K562 (cell line): ENCODE measurements around the gene NDUFB10. TPM values are rescaled to one million over a fixed set of nuclear protein-coding genes. Genes with fewer than 3 reads are reported as not detected.

Experiments
- ASH1L ChIP-seq: fragments of 450-650 bp; IDR thresholded peaks from 2 replicates; pipeline ENCODE4 v1.6.1; 2018; ENCODE audit warnings: borderline replicate concordance, mild to moderate bottlenecking, low read depth; ENCODE audit not compliant: partially characterized antibody
- CREB1 ChIP-seq, 2 experiments: sonication (generic) in 1 of 2; formaldehyde crosslinking in 1 of 2; IDR thresholded peaks; 2 replicates each; pipeline versions ENCODE4 v1.6.1 to v1.8.0; 2012 to 2022; ENCODE audit warnings: inconsistent platforms in 1 of 2, mild to moderate bottlenecking in 1 of 2, missing genetic modification reagents in 1 of 2, moderate library complexity in 1 of 2
- ELF4 ChIP-seq: fragments of 450-650 bp; formaldehyde crosslinking; IDR thresholded peaks from 2 replicates; pipeline ENCODE4 v1.4.0; 2022; ENCODE audit warnings: missing genetic modification characterization
- FOXM1 ChIP-seq, 2 experiments: fragments of 450-650 bp in 1 of 2; sonication (generic) in 1 of 2; formaldehyde crosslinking in 1 of 2; IDR thresholded peaks; 2 replicates each; pipeline versions ENCODE4 v1.6.1 to v1.9.0; 2017 to 2022; ENCODE audit warnings: low read depth in 2 of 2, mild to moderate bottlenecking in 2 of 2, missing genetic modification reagents in 1 of 2, moderate library complexity in 1 of 2
- FOXP1 ChIP-seq: sonication (generic); formaldehyde crosslinking; IDR thresholded peaks from 2 replicates; pipeline ENCODE4 v1.8.0; 2022; ENCODE audit warnings: mild to moderate bottlenecking, missing genetic modification reagents
- GTF2A2 ChIP-seq: IDR thresholded peaks from 2 replicates; pipeline ENCODE4 v1.6.1; 2016; ENCODE audit warnings: mild to moderate bottlenecking, missing genetic modification characterization, missing compliant biosample characterization
- KDM5B ChIP-seq: fragments of 200-600 bp; sonication (generic); IDR thresholded peaks from 2 replicates; pipeline ENCODE4 v1.6.1; 2012; ENCODE audit warnings: low read depth, mild to moderate bottlenecking, moderate library complexity, low read length, control low read depth, inconsistent platforms; ENCODE audit not compliant: insufficient replicate concordance
- KLF13 ChIP-seq: fragments of 450-650 bp; IDR thresholded peaks from 2 replicates; pipeline ENCODE4 v1.6.1; 2016; ENCODE audit warnings: missing genetic modification characterization, low read depth, mild to moderate bottlenecking, missing compliant biosample characterization, moderate library complexity, borderline replicate concordance
- MTA2 ChIP-seq: fragments of 450-650 bp; IDR thresholded peaks from 2 replicates; pipeline ENCODE4 v1.6.1; 2016; ENCODE audit warnings: low read depth
- NKRF ChIP-seq: fragments of 450-650 bp; IDR thresholded peaks from 2 replicates; pipeline ENCODE4 v1.6.1; 2016; ENCODE audit warnings: borderline replicate concordance
- PBX2 ChIP-seq, 2 experiments: IDR thresholded peaks in 1 of 2; conservative IDR thresholded peaks in 1 of 2; 2 replicates each; pipeline ENCODE4 v1.6.1; 2016; ENCODE audit warnings: low read depth in 2 of 2, mild to moderate bottlenecking in 1 of 2, missing compliant biosample characterization in 1 of 2, missing genetic modification characterization in 1 of 2, moderate library complexity in 1 of 2
- PYGO2 ChIP-seq: fragments of 450-650 bp; IDR thresholded peaks from 2 replicates; pipeline ENCODE4 v1.6.1; 2016; ENCODE audit warnings: mild to moderate bottlenecking, missing genetic modification characterization, moderate library complexity, missing compliant biosample characterization
- SIX5 ChIP-seq, 2 experiments: IDR thresholded peaks; 2 replicates each; pipeline ENCODE4 v1.6.1; 2011; ENCODE audit warnings: low read length in 2 of 2, borderline replicate concordance in 1 of 2, low read depth in 1 of 2, mild to moderate bottlenecking in 1 of 2, moderate library complexity in 1 of 2; ENCODE audit not compliant: insufficient read depth in 1 of 2
- SMAD1 ChIP-seq: fragments of 150-350 bp; IDR thresholded peaks from 2 replicates; pipeline ENCODE4 v1.6.1; 2014; ENCODE audit warnings: low read length, low read depth; ENCODE audit not compliant: partially characterized antibody
- TBL1XR1 ChIP-seq, 2 experiments: IDR thresholded peaks; 2 replicates each; pipeline ENCODE4 v1.6.1; 2012; ENCODE audit warnings: improper control_type of control experiment in 2 of 2, low read length in 2 of 2, mild to moderate bottlenecking in 1 of 2
- ZBTB34 ChIP-seq: fragments of 250-450 bp; sonication (Bioruptor Pico); IDR thresholded peaks from 2 replicates; pipeline ENCODE4 v1.8.0; 2021; ENCODE audit warnings: mild to moderate bottlenecking, moderate library complexity
- polyA plus RNA-seq, 8 experiments: library from polyadenylated mRNA; depleted of rRNA in 4 of 8; stranded (reverse) in 5 of 8; unstranded in 3 of 8; fragments of >200 nt; fragmentation: Nextera tagmentation in 2 of 8; fragmentation: Illumina TruSeq in 1 of 8; extraction: Ambion mirVana in 2 of 8; extraction: Trizol in 1 of 8; gene quantifications; 2 replicates each; pipeline versions ENCODE4 v1.2.1 to v1.2.3, GENCODE V29; 2011 to 2014; ENCODE audit warnings: inconsistent platforms in 1 of 8, missing spikeins in 1 of 8
- total RNA-seq, 7 experiments: library from RNA; depleted of rRNA in 6 of 7; stranded (reverse); fragments of >200 nt in 6 of 7; fragmentation: Illumina TruSeq in 2 of 7; extraction: Trizol in 2 of 7; gene quantifications; 2 replicates each; pipeline versions ENCODE4 v1.2.1 to v1.2.3, GENCODE V29; 2011 to 2021; ENCODE audit warnings: low replicate concordance in 1 of 7

The NDUFB10 gene
- total and polyA plus RNA-seq, 9 of the 15 experiments (the other 6 are each of a cell fraction or from before 2014, with no cell fraction given): 69.3 to 527 (median 161) TPM

- TF ChIP-seq FOXM1 (IDR thresholded peaks at IDR 0.05; ENCODE audit: low read depth): no peak
- TF ChIP-seq FOXM1 (CRISPR knock-in tag; IDR thresholded peaks at IDR 0.05; ENCODE audit: low read depth): no peak
- TF ChIP-seq GTF2A2 (tag): no peak
- no peak for TF ChIP-seq ZBTB34 (CRISPR knock-in tag)
- no peak for TF ChIP-seq PBX2 (CRISPR knock-in tag; IDR thresholded peaks at IDR 0.05; ENCODE audit: low read depth)
- no peak for TF ChIP-seq PBX2 (tag; conservative IDR thresholded peaks at IDR 0.05; ENCODE audit: low read depth)
- TF ChIP-seq SMAD1: no peak
- TF ChIP-seq NKRF: no peak
- TF ChIP-seq SIX5 (IDR thresholded peaks at IDR 0.05; ENCODE audit: borderline replicate concordance in 1 of 2, insufficient read depth in 1 of 2, low read depth in 1 of 2, low read length in 2 of 2): no peak
- no peak for TF ChIP-seq MTA2
- TF ChIP-seq KDM5B: no peak
- no peak for TF ChIP-seq KLF13
- no peak for TF ChIP-seq FOXP1
- TF ChIP-seq ASH1L: no peak
- no peak for TF ChIP-seq PYGO2 (tag)
- no peak for TF ChIP-seq CREB1 (IDR thresholded peaks at IDR 0.05)
- TF ChIP-seq CREB1 (CRISPR knock-in tag; IDR thresholded peaks at IDR 0.05): no peak
- no peak for TF ChIP-seq TBL1XR1 (IDR thresholded peaks at IDR 0.05; ENCODE audit: low read length in 2 of 2)
- no peak for TF ChIP-seq ELF4 (CRISPR knock-in tag)
Observed at GRCh38 chr16:2008009-2008526, 48.7 kb downstream of the NDUFB10 start (continued).
